ENCODE data around the gene ARHGAP27. TPM values are rescaled to one million over a fixed set of nuclear protein-coding genes. Genes with fewer than 3 reads are reported as not detected.

The ARHGAP27 gene
- total RNA-seq, 1 experiment from 2014 or later, result 0.17 TPM

DNA sequence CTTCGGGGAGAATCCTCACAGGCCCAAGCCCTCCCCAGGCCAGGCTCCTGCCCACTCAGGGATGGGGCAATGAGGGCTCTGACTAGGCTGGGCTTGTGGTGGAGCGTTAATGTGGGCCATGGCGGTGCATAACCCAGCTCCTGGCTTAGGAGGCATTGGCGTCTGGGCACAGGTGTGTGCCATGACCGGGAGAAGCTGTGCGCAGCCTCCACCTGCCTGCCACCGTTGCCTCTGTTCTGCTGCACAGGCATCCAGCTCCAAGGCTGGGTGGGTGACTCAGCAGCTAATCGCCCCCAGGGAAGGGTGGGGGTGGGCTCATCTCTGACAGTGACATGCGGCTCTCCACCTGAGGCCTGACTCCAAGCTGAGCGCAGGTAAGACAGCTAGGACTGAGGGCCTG, 3.5 kb upstream of the ARHGAP27 start:
- H3K27me3 ChIP-seq (replicated peaks; ENCODE audit: insufficient read depth, low read depth, low read length, poor library complexity), result no peaks in the 10 kb centered on the region
- DNase-seq (ENCODE audit: low spot score), result no peak
- no peak for TF ChIP-seq EZH2 (IDR thresholded peaks at IDR 0.05; ENCODE audit: borderline replicate concordance, low read depth, low read length, poor library complexity, severe bottlenecking)
- TF ChIP-seq, protein P1, sequence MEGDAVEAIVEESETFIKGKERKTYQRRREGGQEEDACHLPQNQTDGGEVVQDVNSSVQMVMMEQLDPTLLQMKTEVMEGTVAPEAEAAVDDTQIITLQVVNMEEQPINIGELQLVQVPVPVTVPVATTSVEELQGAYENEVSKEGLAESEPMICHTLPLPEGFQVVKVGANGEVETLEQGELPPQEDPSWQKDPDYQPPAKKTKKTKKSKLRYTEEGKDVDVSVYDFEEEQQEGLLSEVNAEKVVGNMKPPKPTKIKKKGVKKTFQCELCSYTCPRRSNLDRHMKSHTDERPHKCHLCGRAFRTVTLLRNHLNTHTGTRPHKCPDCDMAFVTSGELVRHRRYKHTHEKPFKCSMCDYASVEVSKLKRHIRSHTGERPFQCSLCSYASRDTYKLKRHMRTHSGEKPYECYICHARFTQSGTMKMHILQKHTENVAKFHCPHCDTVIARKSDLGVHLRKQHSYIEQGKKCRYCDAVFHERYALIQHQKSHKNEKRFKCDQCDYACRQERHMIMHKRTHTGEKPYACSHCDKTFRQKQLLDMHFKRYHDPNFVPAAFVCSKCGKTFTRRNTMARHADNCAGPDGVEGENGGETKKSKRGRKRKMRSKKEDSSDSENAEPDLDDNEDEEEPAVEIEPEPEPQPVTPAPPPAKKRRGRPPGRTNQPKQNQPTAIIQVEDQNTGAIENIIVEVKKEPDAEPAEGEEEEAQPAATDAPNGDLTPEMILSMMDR (conservative IDR thresholded peaks at IDR 0.05; ENCODE audit: low read depth, low read length), result no peak
- H3K9me3 ChIP-seq (ENCODE audit: low read depth, low read length, poor library complexity, severe bottlenecking), result no peaks in the 10 kb centered on the region
- H3K4me3 ChIP-seq (ENCODE audit: low read depth, low read length, poor library complexity, severe bottlenecking), result no peak overlapping the region
- ChIA-PET CTCF (no interaction called here), POLR2A (ENCODE audit: low non-redundant PET) (no interaction called here)
- BruUV-seq (replicated peaks), result no TSS peak
- intact Hi-C loops (cut with micrococcal nuclease; ENCODE audit: unreplicated experiment), result no loop called here
- H3K27ac ChIP-seq (ENCODE audit: low read depth, low read length, poor library complexity, severe bottlenecking), result no peak overlapping the region
- no peaks in the 10 kb centered on the region for H3K36me3 ChIP-seq (ENCODE audit: insufficient read depth, low read length, poor library complexity, severe bottlenecking)
- H3K4me1 ChIP-seq (ENCODE audit: insufficient read depth, low read length, poor library complexity, severe bottlenecking), result no peaks in the 10 kb centered on the region

DNA sequence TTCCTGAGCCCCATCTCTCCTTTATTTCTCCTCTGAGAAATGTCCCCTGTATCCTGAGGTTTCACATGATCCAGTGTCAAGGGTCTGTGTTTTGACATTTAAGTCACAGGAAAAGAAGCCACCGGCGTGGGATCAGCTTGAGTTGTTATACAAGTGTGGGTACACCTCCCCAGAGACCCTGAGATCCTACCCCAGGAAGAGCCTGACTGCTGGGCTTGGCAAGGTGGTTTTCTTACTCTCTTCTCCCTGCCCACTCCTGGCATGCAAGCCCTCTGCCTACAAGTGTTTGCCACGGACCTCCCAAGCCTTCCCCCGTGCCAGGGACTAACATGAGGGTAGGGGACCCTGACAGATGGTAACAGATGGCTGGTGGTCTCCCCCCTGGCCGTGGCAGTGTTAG, 2.8 kb upstream of the ARHGAP27 start:
- Histone ChIP-seq H3K27me3 (replicated peaks; ENCODE audit: insufficient read depth, low read depth, low read length, poor library complexity) (peaks cover 6% of the 10 kb centered on the region), H3K36me3 (ENCODE audit: insufficient read depth, low read length, poor library complexity, severe bottlenecking) (no peaks in the 10 kb centered on the region), H3K27ac (ENCODE audit: low read depth, low read length, poor library complexity, severe bottlenecking) (no peak overlapping the region), H3K9me3 (ENCODE audit: low read depth, low read length, poor library complexity, severe bottlenecking) (no peaks in the 10 kb centered on the region), H3K4me3 (ENCODE audit: low read depth, low read length, poor library complexity, severe bottlenecking) (no peak overlapping the region), H3K4me1 (ENCODE audit: insufficient read depth, low read length, poor library complexity, severe bottlenecking) (no peaks in the 10 kb centered on the region)
- BruUV-seq (replicated peaks), result no TSS peak
- DNase-seq (ENCODE audit: low spot score), result no peak
- intact Hi-C loops (cut with micrococcal nuclease; ENCODE audit: unreplicated experiment), result no loop called here
- CTCF ChIA-PET, result no interaction called here
- no peak for TF ChIP-seq EZH2 (IDR thresholded peaks at IDR 0.05; ENCODE audit: borderline replicate concordance, low read depth, low read length, poor library complexity, severe bottlenecking)
- TF ChIP-seq, protein P1 (conservative IDR thresholded peaks at IDR 0.05; ENCODE audit: low read depth, low read length), result no peak
- POLR2A ChIA-PET (ENCODE audit: low non-redundant PET), result no interaction called here

DNA sequence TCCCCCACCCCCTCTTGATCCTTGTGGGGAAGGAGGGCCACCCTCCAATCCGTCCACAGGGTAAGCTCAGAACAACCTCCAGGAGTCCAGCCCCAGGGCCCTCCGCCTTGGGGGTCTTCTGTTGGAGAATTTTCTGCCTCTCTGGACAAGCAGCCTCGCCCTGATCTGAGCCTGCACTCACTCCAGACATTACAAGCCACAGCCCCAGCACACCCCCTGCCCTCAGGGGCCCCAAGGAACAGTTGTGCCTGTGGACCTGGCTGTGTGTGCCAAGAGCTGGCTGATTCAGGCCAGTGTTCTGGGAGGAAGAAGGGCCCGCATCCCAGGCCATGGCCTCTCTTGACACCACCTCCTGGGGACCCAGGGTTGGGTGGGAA, 477 bp upstream of the ARHGAP27 start:
- no peak for DNase-seq (ENCODE audit: low spot score)

More for the DNA sequence above, 477 bp upstream of the ARHGAP27 start:
- Histone ChIP-seq H3K27me3 (replicated peaks; ENCODE audit: insufficient read depth, low read depth, low read length, poor library complexity) (peaks cover 28% of the 10 kb centered on the region), H3K4me3 (ENCODE audit: low read depth, low read length, poor library complexity, severe bottlenecking) (no peak overlapping the region), H3K4me1 (ENCODE audit: insufficient read depth, low read length, poor library complexity, severe bottlenecking) (no peaks in the 10 kb centered on the region), H3K36me3 (ENCODE audit: insufficient read depth, low read length, poor library complexity, severe bottlenecking) (no peaks in the 10 kb centered on the region), H3K27ac (ENCODE audit: low read depth, low read length, poor library complexity, severe bottlenecking) (no peak overlapping the region), H3K9me3 (ENCODE audit: low read depth, low read length, poor library complexity, severe bottlenecking) (no peaks in the 10 kb centered on the region)
- POLR2A ChIA-PET (ENCODE audit: low non-redundant PET), result no interaction called here
- intact Hi-C loops (cut with micrococcal nuclease; ENCODE audit: unreplicated experiment), result no loop called here
- BruUV-seq (replicated peaks), result no TSS peak
- TF ChIP-seq, protein P1 (conservative IDR thresholded peaks at IDR 0.05; ENCODE audit: low read depth, low read length), result no peak
- no peak for TF ChIP-seq EZH2 (IDR thresholded peaks at IDR 0.05; ENCODE audit: borderline replicate concordance, low read depth, low read length, poor library complexity, severe bottlenecking)
- CTCF ChIA-PET, result no interaction called here
